ENCODE results near the gene SLC2A3. TPM values are rescaled to one million over a fixed set of nuclear protein-coding genes. Genes with fewer than 3 reads are reported as not detected.
"Not testable (repeated sequence)": the region's sequence is repeated elsewhere in the genome, so short reads cannot be mapped to it uniquely, and the experiment has no call there.

The SLC2A3 gene
- total RNA-seq, 1 experiment from 2014 or later = 4.0 TPM

DNA sequence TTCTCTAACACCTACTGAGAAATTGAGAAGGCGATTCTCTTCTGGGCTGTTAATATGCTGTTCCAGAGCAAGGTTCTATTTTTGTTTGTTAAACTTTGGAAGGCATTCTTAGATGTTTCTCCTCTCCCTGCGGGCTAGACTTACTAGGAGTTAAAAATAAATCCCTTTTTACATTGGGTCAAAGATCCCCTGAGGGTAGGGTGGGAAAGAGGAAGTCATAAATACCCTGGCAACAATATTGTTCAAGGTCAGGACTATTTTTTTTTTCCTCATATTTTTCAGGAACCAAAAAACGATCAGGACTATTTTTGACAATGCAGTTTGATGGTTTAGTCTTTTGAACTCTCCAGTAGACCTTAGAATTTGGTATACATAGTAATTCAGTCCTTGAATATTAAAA lies 51.3 kb downstream of the SLC2A3 start:
- ChIA-PET POLR2A (interaction anchor here (0.6 to 0.7 kb wide), 2 partner anchors 22 to 825 kb away, joined by 4 read pairs; no protein-coding TSS in a partner anchor), CTCF (interaction anchor here (1.1 to 1.4 kb wide), 2 partner anchors 49 to 107 kb away, joined by 4 to 10 read pairs; no protein-coding TSS in a partner anchor)
- Mint-ChIP-seq H3K9me3 (ENCODE audit: unreplicated experiment) (no peaks in the 10 kb centered on the region), H3K36me3 (ENCODE audit: insufficient read depth, unreplicated experiment) (no peaks in the 10 kb centered on the region), H3K27me3 (ENCODE audit: insufficient read depth, unreplicated experiment) (no peaks in the 10 kb centered on the region), H3K4me1 (ENCODE audit: insufficient read depth, unreplicated experiment) (peaks cover 6% of the 10 kb centered on the region), H3K4me3 (ENCODE audit: unreplicated experiment) (no peak overlapping the region), H3K27ac (ENCODE audit: low read depth, unreplicated experiment) (no peak overlapping the region)
- no TSS peak for BruUV-seq (replicated peaks)
- intact Hi-C loops (cut with micrococcal nuclease) = no loop called here
- TF ChIP-seq, protein P1, sequence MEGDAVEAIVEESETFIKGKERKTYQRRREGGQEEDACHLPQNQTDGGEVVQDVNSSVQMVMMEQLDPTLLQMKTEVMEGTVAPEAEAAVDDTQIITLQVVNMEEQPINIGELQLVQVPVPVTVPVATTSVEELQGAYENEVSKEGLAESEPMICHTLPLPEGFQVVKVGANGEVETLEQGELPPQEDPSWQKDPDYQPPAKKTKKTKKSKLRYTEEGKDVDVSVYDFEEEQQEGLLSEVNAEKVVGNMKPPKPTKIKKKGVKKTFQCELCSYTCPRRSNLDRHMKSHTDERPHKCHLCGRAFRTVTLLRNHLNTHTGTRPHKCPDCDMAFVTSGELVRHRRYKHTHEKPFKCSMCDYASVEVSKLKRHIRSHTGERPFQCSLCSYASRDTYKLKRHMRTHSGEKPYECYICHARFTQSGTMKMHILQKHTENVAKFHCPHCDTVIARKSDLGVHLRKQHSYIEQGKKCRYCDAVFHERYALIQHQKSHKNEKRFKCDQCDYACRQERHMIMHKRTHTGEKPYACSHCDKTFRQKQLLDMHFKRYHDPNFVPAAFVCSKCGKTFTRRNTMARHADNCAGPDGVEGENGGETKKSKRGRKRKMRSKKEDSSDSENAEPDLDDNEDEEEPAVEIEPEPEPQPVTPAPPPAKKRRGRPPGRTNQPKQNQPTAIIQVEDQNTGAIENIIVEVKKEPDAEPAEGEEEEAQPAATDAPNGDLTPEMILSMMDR (IDR thresholded peaks at IDR 0.05; ENCODE audit: unreplicated experiment) = no peak
- no peak for DNase-seq (ENCODE audit: unreplicated experiment)

GRCh38 chr12:7881736-7882120 lies 54.3 kb downstream of the SLC2A3 start:
- ChIA-PET POLR2A (interaction anchor here (1.6 kb wide), 1 partner anchor 144 kb away, joined by 3 read pairs; no protein-coding TSS in a partner anchor), CTCF (interaction anchor here (0.7 to 1.3 kb wide), 5 partner anchors 16 to 232 kb away, joined by 3 to 4 read pairs (median 3); no protein-coding TSS in a partner anchor)
- H3K36me3 Mint-ChIP-seq (ENCODE audit: insufficient read depth, unreplicated experiment); H3K27me3 Mint-ChIP-seq (ENCODE audit: insufficient read depth, unreplicated experiment); DNase-seq (ENCODE audit: unreplicated experiment); BruUV-seq (replicated peaks); H3K9me3 Mint-ChIP-seq (ENCODE audit: unreplicated experiment); H3K4me1 Mint-ChIP-seq (ENCODE audit: insufficient read depth, unreplicated experiment); H3K27ac Mint-ChIP-seq (ENCODE audit: low read depth, unreplicated experiment); intact Hi-C loops (cut with micrococcal nuclease); H3K4me3 Mint-ChIP-seq (ENCODE audit: unreplicated experiment): not testable (repeated sequence)

GRCh38 chr12:7880952-7881735 lies 54.8 kb downstream of the SLC2A3 start:
- H3K36me3 Mint-ChIP-seq (ENCODE audit: insufficient read depth, unreplicated experiment); H3K4me3 Mint-ChIP-seq (ENCODE audit: unreplicated experiment); H3K4me1 Mint-ChIP-seq (ENCODE audit: insufficient read depth, unreplicated experiment); BruUV-seq (replicated peaks); DNase-seq (ENCODE audit: unreplicated experiment); H3K27me3 Mint-ChIP-seq (ENCODE audit: insufficient read depth, unreplicated experiment); H3K27ac Mint-ChIP-seq (ENCODE audit: low read depth, unreplicated experiment); H3K9me3 Mint-ChIP-seq (ENCODE audit: unreplicated experiment); POLR2A ChIA-PET; intact Hi-C loops (cut with micrococcal nuclease): not testable (repeated sequence)
- CTCF ChIA-PET = interaction anchor here (0.6 to 1.3 kb wide), 3 partner anchors 25 to 202 kb away, joined by 3 read pairs; no protein-coding TSS in a partner anchor

DNA sequence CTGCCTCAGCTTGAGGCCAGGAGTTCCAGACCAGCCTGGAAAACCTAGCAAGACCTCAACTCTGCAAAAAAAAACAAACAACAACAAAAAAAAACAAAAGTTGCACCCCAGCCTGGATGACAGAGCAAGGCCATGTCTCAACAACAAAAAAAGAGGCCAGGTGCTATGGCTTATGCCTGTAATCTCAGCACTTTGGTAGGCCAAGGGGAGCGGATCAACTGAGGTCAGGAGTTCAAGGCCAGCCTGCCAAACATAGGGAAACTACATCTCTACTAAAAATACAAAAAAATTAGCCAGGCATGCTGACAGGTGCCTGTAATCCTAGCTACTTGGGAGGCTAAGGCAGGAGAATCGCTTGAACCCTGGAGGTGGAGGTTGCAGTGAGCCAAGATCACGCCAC lies 56.7 kb downstream of the SLC2A3 start:
- H3K27me3 Mint-ChIP-seq (ENCODE audit: insufficient read depth, unreplicated experiment) = no peaks in the 10 kb centered on the region
- DNase-seq (ENCODE audit: unreplicated experiment) = no peak
- ChIA-PET CTCF (interaction anchor here (0.6 to 1.9 kb wide), 7 partner anchors 10 to 215 kb away, joined by 3 to 6 read pairs (median 4); no protein-coding TSS in a partner anchor), POLR2A (no interaction called here)
- TF ChIP-seq, protein P1 (IDR thresholded peaks at IDR 0.05; ENCODE audit: unreplicated experiment) = no peak
- BruUV-seq (replicated peaks) = no TSS peak
- H3K9me3 Mint-ChIP-seq (ENCODE audit: unreplicated experiment) = no peaks in the 10 kb centered on the region
- H3K4me3 Mint-ChIP-seq (ENCODE audit: unreplicated experiment) = no peak overlapping the region
- H3K27ac Mint-ChIP-seq (ENCODE audit: low read depth, unreplicated experiment) = no peak overlapping the region
- no peaks in the 10 kb centered on the region for H3K36me3 Mint-ChIP-seq (ENCODE audit: insufficient read depth, unreplicated experiment)
- intact Hi-C loops (cut with micrococcal nuclease) = no loop called here
- peaks cover under 1% of the 10 kb centered on the region for H3K4me1 Mint-ChIP-seq (ENCODE audit: insufficient read depth, unreplicated experiment)

DNA sequence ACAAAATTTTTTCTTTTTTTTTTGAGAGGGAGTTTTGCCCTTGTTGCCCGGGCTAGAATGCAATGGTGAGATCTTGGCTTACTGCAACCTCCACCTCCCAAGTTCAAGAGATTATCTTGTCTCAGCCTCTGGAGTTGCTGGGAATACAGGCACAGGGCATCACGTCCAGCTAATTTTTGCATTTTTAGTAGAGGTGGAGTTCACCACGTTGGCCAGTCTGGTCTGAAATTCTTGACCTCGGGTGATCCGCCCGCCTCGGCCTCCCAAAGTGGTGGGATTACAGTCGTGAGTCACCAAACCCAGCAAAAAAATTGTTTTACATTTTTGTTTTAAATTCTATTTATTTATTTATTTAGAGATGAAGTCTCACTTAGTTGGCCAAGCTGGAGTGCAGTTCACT lies 58.6 kb downstream of the SLC2A3 start:
- Mint-ChIP-seq H3K9me3 (ENCODE audit: unreplicated experiment) (no peaks in the 10 kb centered on the region), H3K4me1 (ENCODE audit: insufficient read depth, unreplicated experiment) (no peaks in the 10 kb centered on the region), H3K36me3 (ENCODE audit: insufficient read depth, unreplicated experiment) (no peaks in the 10 kb centered on the region), H3K27ac (ENCODE audit: low read depth, unreplicated experiment) (no peak overlapping the region), H3K27me3 (ENCODE audit: insufficient read depth, unreplicated experiment) (no peaks in the 10 kb centered on the region), H3K4me3 (ENCODE audit: unreplicated experiment) (no peak overlapping the region)
- intact Hi-C loops (cut with micrococcal nuclease) = no loop called here
- no TSS peak for BruUV-seq (replicated peaks)
- ChIA-PET POLR2A (no interaction called here), CTCF (interaction anchor here (0.5 to 1.9 kb wide), 6 partner anchors 15 to 118 kb away, joined by 3 to 6 read pairs (median 4); no protein-coding TSS in a partner anchor)
- TF ChIP-seq, protein P1 (IDR thresholded peaks at IDR 0.05; ENCODE audit: unreplicated experiment) = no peak
- no peak for DNase-seq (ENCODE audit: unreplicated experiment)

Measured in MCF 10A (cell line).